Panc1 (cell line): ENCODE results near the gene PCSK5.

ENCODE experiments used
- CTCF ChIP-seq: fragments of 450-650 bp; IDR thresholded peaks from 2 replicates; pipeline ENCODE4 v1.5.1; 2017; ENCODE audit warnings: mild to moderate bottlenecking
- POLR2AphosphoS5 ChIP-seq: IDR thresholded peaks from 2 replicates; pipeline ENCODE4 v1.6.1; 2012; ENCODE audit warnings: mild to moderate bottlenecking, low read depth, low read length, moderate library complexity
- REST ChIP-seq, 2 experiments: IDR thresholded peaks; 2 replicates each; pipeline ENCODE4 v1.6.1; 2011 to 2012; ENCODE audit warnings: low read depth in 2 of 2, control low read depth in 1 of 2, low read length in 1 of 2, mild to moderate bottlenecking in 1 of 2, moderate library complexity in 1 of 2; ENCODE audit not compliant: insufficient read depth in 1 of 2

- TF ChIP-seq CTCF (no peak), POLR2AphosphoS5 (no peak), REST (IDR thresholded peaks at IDR 0.05; ENCODE audit: insufficient read depth in 1 of 2, low read depth in 2 of 2, low read length in 1 of 2) (no peak)
Observed at GRCh38 chr9:75906531-75906930, 16.1 kb downstream of the PCSK5 start.
